ENCODE data around the gene GSTA3. TPM values are rescaled to one million over a fixed set of nuclear protein-coding genes. Genes with fewer than 3 reads are reported as not detected.
A peak's percentile ranks its signal among the peaks of the same experiment; 100 is the strongest.

Gene GSTA3
- total and polyA plus RNA-seq, 2 of the 4 experiments (the other 2 are of a cell fraction): not detected

GRCh38 chr6:52929321-52930164 lies 20.0 kb upstream of the GSTA3 start:
- H3K4me1 ChIP-seq (ENCODE audit: control insufficient read depth, insufficient read depth, low read length): peaks cover 8% of the 10 kb centered on the region
- H2BK5ac ChIP-seq (ENCODE audit: low read depth, low read length, poor library complexity, severe bottlenecking): peak overlapping the region; percentile 68
- H4K20me1 ChIP-seq (ENCODE audit: insufficient read depth, low read length): no peaks in the 10 kb centered on the region
- H3K79me1 ChIP-seq (ENCODE audit: low read depth in 1 of 2, low read length in 2 of 2): no peaks in the 10 kb centered on the region
- in situ Hi-C loops (cut with MboI; ENCODE audit: low sequenced_read_pairs): no loop called here
- peak overlapping the region; percentile 79; the same call in 1 of the 2 replicates for H2BK20ac ChIP-seq (ENCODE audit: low read depth, low read length)
- peak overlapping the region; percentile 33; the same call in 1 of the 2 replicates for H3K4me2 ChIP-seq (ENCODE audit: low read depth, low read length)
- no peak overlapping the region for H3K4me3 ChIP-seq (ENCODE audit: insufficient read depth, low read depth, low read length)
- ChIA-PET POLR2A (ENCODE audit: unreplicated experiment) (no interaction called here), CTCF (no interaction called here)
- peak overlapping the region; percentile 54 for H2AFZ ChIP-seq (replicated peaks; ENCODE audit: low read length, poor library complexity)
- H4K8ac ChIP-seq (ENCODE audit: low read depth in 2 of 2, low read length in 2 of 2): peak overlapping the region; percentile 25 to 48; a peak in 3 of 4 replicates
- peak overlapping the region; percentile 39; the same call in 1 of the 2 replicates for H3K23ac ChIP-seq (ENCODE audit: low read depth, low read length)
- H2AK9ac ChIP-seq (replicated peaks; ENCODE audit: low read depth, low read length, poor library complexity): peak overlapping the region; percentile 2
- peak overlapping the region; percentile 49; the same call in 1 of the 2 replicates for H3K56ac ChIP-seq (ENCODE audit: extremely low read depth, insufficient read depth, low read length)
- H2BK120ac ChIP-seq (ENCODE audit: low read depth, low read length): peak overlapping the region; percentile 87
- intact Hi-C loops (cut with micrococcal nuclease): loop anchor here (10.0 kb wide), 1 partner anchor 45 kb away; no protein-coding TSS in a partner anchor
- dilution Hi-C loops (cut with HindIII; ENCODE audit: low sequenced_read_pairs, unreplicated experiment): no loop called here
- H3K9me1 ChIP-seq (ENCODE audit: insufficient read depth, low read length): peaks cover 5% of the 10 kb centered on the region
- DNase-seq (peak; percentile 93), ATAC-seq (ENCODE audit: low read depth) (peak; percentile 82)
- 20% methylated on average over 1 of the region's 6 CpGs; no CpG with 5 or more reads in 1 of the 2 experiments for WGBS, 2 experiments (ENCODE audit: extremely low coverage in 2 of 2, insufficient read length in 1 of 2)
- H3K14ac ChIP-seq (replicated peaks; ENCODE audit: low read depth, low read length): peak overlapping the region; percentile 65
- peak overlapping the region; percentile 68; the same call in 1 of the 2 replicates for H3K27ac ChIP-seq (ENCODE audit: insufficient read depth, low read length)
- peak overlapping the region; percentile 68 for H4K91ac ChIP-seq (ENCODE audit: insufficient read depth, low read depth, low read length)
- H3K4ac ChIP-seq (ENCODE audit: low read depth, low read length): peak overlapping the region; percentile 53
- peak overlapping the region; percentile 81 for H3K18ac ChIP-seq (ENCODE audit: low read depth, low read length)
- peak overlapping the region; percentile 77 for H2AK5ac ChIP-seq (ENCODE audit: low read depth, low read length)
- H2BK15ac ChIP-seq (ENCODE audit: low read depth, low read length): peak overlapping the region; percentile 12; the same call in 1 of the 3 replicates
- no peak overlapping the region for H3K9ac ChIP-seq (ENCODE audit: low read depth, low read length)
- BruUV-seq (replicated peaks): no TSS peak
- H3K27me3 ChIP-seq (ENCODE audit: control insufficient read depth, insufficient read depth, low read length): no peaks in the 10 kb centered on the region
- peak overlapping the region; percentile 66 for H4K5ac ChIP-seq (ENCODE audit: low read depth, low read length)
- no peaks in the 10 kb centered on the region for H3K36me3 ChIP-seq (ENCODE audit: control insufficient read depth, insufficient read depth, low read length)
- no peaks in the 10 kb centered on the region for H3K9me3 ChIP-seq (ENCODE audit: control insufficient read depth, insufficient read depth, low read length)
- peak; percentile 65 for TF ChIP-seq BHLHE40 (IDR thresholded peaks at IDR 0.05; ENCODE audit: low read depth, low read length)
- no peak for TF ChIP-seq MXI1 (IDR thresholded peaks at IDR 0.05; ENCODE audit: borderline replicate concordance, low read depth, low read length)
- TF ChIP-seq SMC3 (IDR thresholded peaks at IDR 0.05; ENCODE audit: low read depth, low read length): no peak
- TF ChIP-seq RAD21 (IDR thresholded peaks at IDR 0.05; ENCODE audit: low read length): no peak
- TF ChIP-seq MAFK (IDR thresholded peaks at IDR 0.05; ENCODE audit: low read depth, low read length): peak; percentile 86
- TF ChIP-seq NFE2L2 (IDR thresholded peaks at IDR 0.05; ENCODE audit: low read depth, low read length): peak; percentile 98
- TF ChIP-seq POLR2A (IDR thresholded peaks at IDR 0.05; ENCODE audit: low read depth, low read length): no peak
- no peak for TF ChIP-seq CTCF (conservative IDR thresholded peaks at IDR 0.05; ENCODE audit: low read depth, low read length)
- no peak for TF ChIP-seq RFX5 (IDR thresholded peaks at IDR 0.05; ENCODE audit: low read depth, low read length)
- TF ChIP-seq RCOR1 (IDR thresholded peaks at IDR 0.05; ENCODE audit: insufficient replicate concordance, low read length): peak; percentile 7
- no peak for TF ChIP-seq ELK1 (IDR thresholded peaks at IDR 0.05; ENCODE audit: borderline replicate concordance, low read depth, low read length)
- peak; percentile 89 for TF ChIP-seq FOS (IDR thresholded peaks at IDR 0.05; ENCODE audit: low read depth, low read length)
- no peak for TF ChIP-seq MAZ (IDR thresholded peaks at IDR 0.05; ENCODE audit: borderline replicate concordance, low read depth, low read length)
- no peak for TF ChIP-seq USF2 (IDR thresholded peaks at IDR 0.05; ENCODE audit: low read depth, low read length)

Measured in IMR-90 (cell line).